GM12878 (cell line): ENCODE data around the gene CHMP1A. TPM values are rescaled to one million over a fixed set of nuclear protein-coding genes. Genes with fewer than 3 reads are reported as not detected.

Experiments used
- ATF2 ChIP-seq: IDR thresholded peaks from 2 replicates; pipeline ENCODE4 v1.6.1; 2012; ENCODE audit warnings: low read length, inconsistent platforms
- CREM ChIP-seq: IDR thresholded peaks from 2 replicates; pipeline ENCODE4 v1.6.1; 2014; ENCODE audit warnings: antibody characterized with exemption, low read depth
- ELK1 ChIP-seq: IDR thresholded peaks from 2 replicates; pipeline ENCODE4 v1.6.1; 2012; ENCODE audit warnings: low read depth, low read length, improper control_type of control experiment
- IKZF2 ChIP-seq, 2 experiments: fragments of 450-650 bp; IDR thresholded peaks; 2 replicates each; pipeline ENCODE4 v1.6.1; 2017; ENCODE audit warnings: mild to moderate bottlenecking in 2 of 2, moderate library complexity in 2 of 2
- IRF4 ChIP-seq: IDR thresholded peaks from 2 replicates; pipeline ENCODE4 v1.6.1; 2011; ENCODE audit warnings: low read depth, low read length
- JUND ChIP-seq: IDR thresholded peaks from 2 replicates; pipeline ENCODE4 v1.6.1; 2012; ENCODE audit warnings: low read depth, mild to moderate bottlenecking, low read length, improper control_type of control experiment, moderate library complexity
- KDM1A ChIP-seq: fragments of 200-600 bp; sonication (generic); IDR thresholded peaks from 2 replicates; pipeline ENCODE4 v1.6.1; 2016; ENCODE audit warnings: borderline replicate concordance
- KLF5 ChIP-seq: fragments of 450-650 bp; IDR thresholded peaks from 2 replicates; pipeline ENCODE4 v1.6.1; 2014; ENCODE audit warnings: mild to moderate bottlenecking; ENCODE audit not compliant: partially characterized antibody
- PAX5 ChIP-seq: IDR thresholded peaks from 2 replicates; pipeline ENCODE4 v1.6.1; 2011; ENCODE audit warnings: low read depth, low read length, borderline replicate concordance
- PKNOX1 ChIP-seq: fragments of 450-650 bp; IDR thresholded peaks from 2 replicates; pipeline ENCODE4 v1.6.1; 2016; ENCODE audit warnings: mild to moderate bottlenecking
- POU2F2 ChIP-seq: IDR thresholded peaks from 3 replicates; pipeline ENCODE4 v1.6.1; 2011; ENCODE audit warnings: low read depth, mild to moderate bottlenecking, low read length, borderline replicate concordance
- RUNX3 ChIP-seq: IDR thresholded peaks from 2 replicates; pipeline ENCODE4 v1.6.1; 2012; ENCODE audit warnings: low read length, inconsistent platforms
- SIX5 ChIP-seq: IDR thresholded peaks from 2 replicates; pipeline ENCODE4 v1.6.1; 2011; ENCODE audit warnings: mild to moderate bottlenecking, low read depth, low read length, moderate library complexity; ENCODE audit not compliant: severe bottlenecking
- SMAD5 ChIP-seq: IDR thresholded peaks from 2 replicates; pipeline ENCODE4 v1.6.1; 2016; ENCODE audit warnings: antibody characterized with exemption, low read depth
- SP1 ChIP-seq: IDR thresholded peaks from one replicate; pipeline ENCODE4 v1.6.1; 2011; ENCODE audit warnings: low read depth, low read length
- SREBF1 ChIP-seq: IDR thresholded peaks from 2 replicates; pipeline ENCODE4 v1.6.1; 2012; ENCODE audit warnings: mild to moderate bottlenecking, low read length
- STAT3 ChIP-seq: IDR thresholded peaks from 2 replicates; pipeline ENCODE4 v1.6.1; 2011; ENCODE audit warnings: low read depth, low read length, improper control_type of control experiment
- WRNIP1 ChIP-seq: IDR thresholded peaks from 2 replicates; pipeline ENCODE4 v1.6.1; 2011; ENCODE audit warnings: low read depth, low read length, improper control_type of control experiment, borderline replicate concordance
- YBX1 ChIP-seq: fragments of 450-650 bp; IDR thresholded peaks from 2 replicates; pipeline ENCODE4 v1.6.1; 2016; ENCODE audit warnings: antibody characterized with exemption
- ZNF24 ChIP-seq: fragments of 450-650 bp; IDR thresholded peaks from 2 replicates; pipeline ENCODE4 v1.6.1; 2017; ENCODE audit warnings: antibody characterized with exemption, mild to moderate bottlenecking
- polyA plus RNA-seq, 11 experiments: library from polyadenylated mRNA; depleted of rRNA in 4 of 11; unstranded in 6 of 11; stranded (reverse) in 5 of 11; fragments of >200 nt; fragmentation: Nextera tagmentation in 4 of 11; fragmentation: Illumina TruSeq in 1 of 11; extraction: Ambion mirVana in 4 of 11; extraction: Trizol in 1 of 11; gene quantifications; 1 replicate in 1 of 11; 2 replicates in 10 of 11; pipeline versions ENCODE4 v1.2.1 to v1.2.3, GENCODE V29; 2011 to 2016; ENCODE audit warnings: inconsistent platforms in 2 of 11, missing spikeins in 2 of 11, low read depth in 1 of 11
- total RNA-seq, 4 experiments: library from RNA; depleted of rRNA in 3 of 4; stranded (reverse); fragments of >200 nt in 3 of 4; fragmentation: Illumina TruSeq in 1 of 4; extraction: Trizol in 1 of 4; gene quantifications; 2 replicates each; pipeline versions ENCODE4 v1.2.1 to v1.2.3, GENCODE V29; 2013 to 2021
- TF ChIP-seq, protein P1 (sequence below): fragments of 450-650 bp; IDR thresholded peaks from 2 replicates; pipeline ENCODE4 v1.6.1; 2017; ENCODE audit warnings: mild to moderate bottlenecking, low read depth, inconsistent platforms; ENCODE audit not compliant: poor library complexity, severe bottlenecking
- TF ChIP-seq, protein P2 (sequence below): fragments of 450-650 bp; IDR thresholded peaks from 2 replicates; pipeline ENCODE4 v1.6.1; 2017; ENCODE audit warnings: mild to moderate bottlenecking

Gene CHMP1A
- total and polyA plus RNA-seq, 10 of the 15 experiments (the other 5 are each of a cell fraction or from before 2014, with no cell fraction given) = 1.0 to 86.7 (median 54.7) TPM

DNA sequence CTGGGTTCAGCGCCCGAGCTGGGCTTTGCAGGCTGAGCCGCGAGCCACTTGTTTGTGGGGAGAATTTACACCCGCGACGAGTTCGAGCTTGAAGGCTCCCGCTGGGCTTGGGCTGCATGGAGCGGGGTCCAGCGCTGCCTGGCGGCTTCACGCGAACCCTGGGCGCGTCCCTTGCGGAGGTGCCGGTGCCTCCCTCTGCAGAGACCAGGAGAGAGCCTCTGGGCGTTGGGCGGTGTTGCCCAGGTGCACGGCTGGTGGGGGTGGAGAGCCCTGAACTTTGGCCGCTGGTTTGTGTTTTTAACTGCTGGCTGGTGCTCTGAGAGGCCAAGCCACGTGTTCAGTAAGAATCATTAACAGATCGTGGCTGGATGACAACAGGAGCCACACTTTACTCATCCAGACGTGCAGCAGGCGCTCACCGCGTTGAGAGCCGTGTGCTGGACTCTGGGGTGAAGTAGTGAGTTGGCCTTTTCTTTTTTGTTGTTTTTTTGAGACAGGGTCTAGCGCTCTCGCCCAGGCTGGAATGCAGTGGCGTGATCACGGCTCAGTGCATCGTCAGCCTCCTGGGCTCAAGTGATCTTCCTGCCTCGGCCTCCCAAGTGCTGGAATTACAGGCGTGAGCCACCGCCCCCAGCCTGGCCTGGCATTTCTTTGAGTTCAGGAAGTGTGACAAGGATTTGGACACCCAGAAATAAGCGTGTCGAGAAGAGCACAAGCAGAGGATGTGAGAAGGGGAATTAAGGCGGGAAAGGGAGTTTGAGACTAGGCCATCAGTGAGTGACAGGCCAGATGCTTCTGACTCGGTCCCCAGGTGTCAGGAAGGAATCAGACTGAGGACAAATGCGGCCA, 29.8 kb upstream of the CHMP1A start (continued):
- TF ChIP-seq, protein P1, sequence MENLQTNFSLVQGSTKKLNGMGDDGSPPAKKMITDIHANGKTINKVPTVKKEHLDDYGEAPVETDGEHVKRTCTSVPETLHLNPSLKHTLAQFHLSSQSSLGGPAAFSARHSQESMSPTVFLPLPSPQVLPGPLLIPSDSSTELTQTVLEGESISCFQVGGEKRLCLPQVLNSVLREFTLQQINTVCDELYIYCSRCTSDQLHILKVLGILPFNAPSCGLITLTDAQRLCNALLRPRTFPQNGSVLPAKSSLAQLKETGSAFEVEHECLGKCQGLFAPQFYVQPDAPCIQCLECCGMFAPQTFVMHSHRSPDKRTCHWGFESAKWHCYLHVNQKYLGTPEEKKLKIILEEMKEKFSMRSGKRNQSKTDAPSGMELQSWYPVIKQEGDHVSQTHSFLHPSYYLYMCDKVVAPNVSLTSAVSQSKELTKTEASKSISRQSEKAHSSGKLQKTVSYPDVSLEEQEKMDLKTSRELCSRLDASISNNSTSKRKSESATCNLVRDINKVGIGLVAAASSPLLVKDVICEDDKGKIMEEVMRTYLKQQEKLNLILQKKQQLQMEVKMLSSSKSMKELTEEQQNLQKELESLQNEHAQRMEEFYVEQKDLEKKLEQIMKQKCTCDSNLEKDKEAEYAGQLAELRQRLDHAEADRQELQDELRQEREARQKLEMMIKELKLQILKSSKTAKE = no peak
- TF ChIP-seq RUNX3 (no peak), ELK1 (no peak), PAX5 (no peak), IKZF2 (IDR thresholded peaks at IDR 0.05) (no peak), POU2F2 (no peak), SREBF1 (no peak), WRNIP1 (no peak), JUND (no peak), SMAD5 (no peak), STAT3 (no peak), SIX5 (no peak), ZNF24 (no peak), KLF5 (no peak), SP1 (no peak), IRF4 (no peak), YBX1 (no peak), CREM (no peak), PKNOX1 (peak; percentile 71), ATF2 (no peak), KDM1A (no peak)
- TF ChIP-seq, protein P2, sequence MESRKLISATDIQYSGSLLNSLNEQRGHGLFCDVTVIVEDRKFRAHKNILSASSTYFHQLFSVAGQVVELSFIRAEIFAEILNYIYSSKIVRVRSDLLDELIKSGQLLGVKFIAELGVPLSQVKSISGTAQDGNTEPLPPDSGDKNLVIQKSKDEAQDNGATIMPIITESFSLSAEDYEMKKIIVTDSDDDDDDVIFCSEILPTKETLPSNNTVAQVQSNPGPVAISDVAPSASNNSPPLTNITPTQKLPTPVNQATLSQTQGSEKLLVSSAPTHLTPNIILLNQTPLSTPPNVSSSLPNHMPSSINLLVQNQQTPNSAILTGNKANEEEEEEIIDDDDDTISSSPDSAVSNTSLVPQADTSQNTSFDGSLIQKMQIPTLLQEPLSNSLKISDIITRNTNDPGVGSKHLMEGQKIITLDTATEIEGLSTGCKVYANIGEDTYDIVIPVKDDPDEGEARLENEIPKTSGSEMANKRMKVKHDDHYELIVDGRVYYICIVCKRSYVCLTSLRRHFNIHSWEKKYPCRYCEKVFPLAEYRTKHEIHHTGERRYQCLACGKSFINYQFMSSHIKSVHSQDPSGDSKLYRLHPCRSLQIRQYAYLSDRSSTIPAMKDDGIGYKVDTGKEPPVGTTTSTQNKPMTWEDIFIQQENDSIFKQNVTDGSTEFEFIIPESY = no peak
